SU-DHL-6 (cell line): ENCODE data around the gene GSE1.

Experiments
- H2AFZ ChIP-seq: fragments of 200-600 bp; sonication (generic); 2 replicates; pipeline ENCODE4 v1.6.1; 2014; ENCODE audit warnings: low read depth, mild to moderate bottlenecking, moderate library complexity, mixed read lengths, antibody characterized with exemption, low read length; ENCODE audit not compliant: severe bottlenecking
- H3F3A ChIP-seq: fragments of 200-600 bp; shearing (Covaris generic); 2 replicates; pipeline ENCODE4 v1.6.0; 2016; ENCODE audit warnings: antibody characterized with exemption, mild to moderate bottlenecking; ENCODE audit not compliant: insufficient read depth
- H3K27ac ChIP-seq: fragments of 200-600 bp; sonication (generic); 2 replicates; pipeline ENCODE4 v1.5.1; 2016; ENCODE audit warnings: low read depth, mild to moderate bottlenecking, low read length, moderate library complexity, mixed read lengths
- H3K27me3 ChIP-seq: fragments of 200-600 bp; sonication (generic), shearing (Covaris generic); 2 replicates; pipeline ENCODE4 v1.6.0; 2014; ENCODE audit warnings: mild to moderate bottlenecking, low read length
- H3K36me3 ChIP-seq: fragments of 200-600 bp; sonication (generic); 2 replicates; pipeline ENCODE4 v1.6.1; 2014; ENCODE audit warnings: mild to moderate bottlenecking, low read length, mixed read lengths
- H3K4me2 ChIP-seq: fragments of 300-600, 200-600 bp; shearing (Covaris generic), sonication (generic); 2 replicates; pipeline ENCODE4 v1.6.0; 2014; ENCODE audit warnings: low read length, low read depth, mild to moderate bottlenecking; ENCODE audit not compliant: poor library complexity, severe bottlenecking
- H3K4me3 ChIP-seq: fragments of 200-600 bp; sonication (generic); 2 replicates; pipeline ENCODE4 v1.5.1; 2014; ENCODE audit warnings: antibody characterized with exemption, low read length, mild to moderate bottlenecking, mixed read lengths; ENCODE audit not compliant: insufficient read depth, poor library complexity, severe bottlenecking
- H3K79me2 ChIP-seq: fragments of 200-600 bp; sonication (generic); 2 replicates; pipeline ENCODE4 v1.6.1; 2014; ENCODE audit warnings: mild to moderate bottlenecking, low read length, moderate library complexity; ENCODE audit not compliant: insufficient read depth
- H3K9ac ChIP-seq: fragments of 200-600 bp; sonication (generic); 2 replicates; pipeline ENCODE4 v1.7.0; 2014; ENCODE audit warnings: mild to moderate bottlenecking, low read length
- H3K9me2 ChIP-seq: fragments of 200-600 bp; sonication (generic); replicated peaks from 2 replicates; pipeline ENCODE4 v1.6.1; 2014; ENCODE audit warnings: low read length; ENCODE audit not compliant: insufficient read depth
- H3K9me3 ChIP-seq: fragments of 200-600 bp; sonication (generic); 2 replicates; pipeline ENCODE4 v1.6.1; 2014; ENCODE audit warnings: low read length, mixed read lengths; ENCODE audit not compliant: insufficient read depth
- H4K20me1 ChIP-seq: fragments of 200-600 bp; sonication (generic); 2 replicates; pipeline ENCODE4 v1.6.1; 2014; ENCODE audit warnings: low read depth, mild to moderate bottlenecking, antibody characterized with exemption, low read length, moderate library complexity, mixed read lengths
- CTCF ChIP-seq: fragments of 200-600 bp; sonication (generic); IDR thresholded peaks from one replicate; pipeline ENCODE4 v1.5.1; 2017; ENCODE audit warnings: antibody characterized with exemption, mild to moderate bottlenecking, low read length, moderate library complexity; ENCODE audit not compliant: insufficient read depth, poor library complexity, severe bottlenecking
- EZH2phosphoT487 ChIP-seq: fragments of 200-600 bp; sonication (generic), shearing (Covaris generic); conservative IDR thresholded peaks from 2 replicates; pipeline ENCODE4 v1.6.1; 2018; ENCODE audit warnings: mild to moderate bottlenecking, antibody characterized with exemption, low read length, moderate library complexity, mixed read lengths

Gene GSE1

GRCh38 chr16:85677383-85677967 lies 64.4 kb downstream of the GSE1 start:
- Histone ChIP-seq H3K4me2 (no peak overlapping the region), H3F3A (no peaks in the 10 kb centered on the region), H4K20me1 (no peaks in the 10 kb centered on the region; the same call in 1 of the 2 replicates), H3K9ac (no peak overlapping the region), H3K36me3 (peaks cover 29% of the 10 kb centered on the region), H3K27ac (no peak overlapping the region), H3K79me2 (no peaks in the 10 kb centered on the region; the same call in 1 of the 2 replicates), H3K27me3 (no peaks in the 10 kb centered on the region), H3K4me3 (no peak overlapping the region), H3K9me2 (no peaks in the 10 kb centered on the region), H3K9me3 (no peaks in the 10 kb centered on the region), H2AFZ (no peak overlapping the region)
- TF ChIP-seq EZH2phosphoT487 (no peak), CTCF (no peak)

GRCh38 chr16:85678016-85678415 lies 64.9 kb downstream of the GSE1 start:
- no peaks in the 10 kb centered on the region; the same call in 1 of the 2 replicates for H4K20me1 ChIP-seq
- H3K4me2 ChIP-seq = no peak overlapping the region
- no peaks in the 10 kb centered on the region for H3K9me2 ChIP-seq

GRCh38 chr16:85678821-85679220 lies 65.7 kb downstream of the GSE1 start:
- H3K27ac ChIP-seq = no peak overlapping the region
- TF ChIP-seq EZH2phosphoT487 = no peak
- no peak for TF ChIP-seq CTCF
- no peaks in the 10 kb centered on the region for H3K27me3 ChIP-seq
- peaks cover 11% of the 10 kb centered on the region for H3K79me2 ChIP-seq
- no peak overlapping the region for H3K4me3 ChIP-seq
- H3K36me3 ChIP-seq = peaks cover 24% of the 10 kb centered on the region
- H3K4me2 ChIP-seq = no peak overlapping the region
- H3K9me3 ChIP-seq = no peaks in the 10 kb centered on the region
- H3K9ac ChIP-seq = no peak overlapping the region
- H3K9me2 ChIP-seq = no peaks in the 10 kb centered on the region
- no peaks in the 10 kb centered on the region for H3F3A ChIP-seq
- peaks cover 3% of the 10 kb centered on the region; the same call in 1 of the 2 replicates for H4K20me1 ChIP-seq
- no peak overlapping the region for H2AFZ ChIP-seq

More at GRCh38 chr16:85678016-85678415, 64.9 kb downstream of the GSE1 start:
- no peak overlapping the region for H3K4me3 ChIP-seq
- no peak overlapping the region for H3K27ac ChIP-seq
- H3K79me2 ChIP-seq = peaks cover 3% of the 10 kb centered on the region; the same call in 1 of the 2 replicates
- H3K36me3 ChIP-seq = peaks cover 29% of the 10 kb centered on the region
- no peaks in the 10 kb centered on the region for H3K27me3 ChIP-seq
- H3K9ac ChIP-seq = no peak overlapping the region
- TF ChIP-seq CTCF (no peak), EZH2phosphoT487 (no peak)
- no peak overlapping the region for H2AFZ ChIP-seq
- H3F3A ChIP-seq = no peaks in the 10 kb centered on the region
- H3K9me3 ChIP-seq = no peaks in the 10 kb centered on the region
